ENCODE data around the gene GRM8. TPM values are rescaled to one million over a fixed set of nuclear protein-coding genes. Genes with fewer than 3 reads are reported as not detected.

Gene GRM8
- total and polyA plus RNA-seq, 10 of the 15 experiments (the other 5 are each of a cell fraction or from before 2014, with no cell fraction given) = 0.33 to 7.1 (median 0.45) TPM; not detected in 2

DNA sequence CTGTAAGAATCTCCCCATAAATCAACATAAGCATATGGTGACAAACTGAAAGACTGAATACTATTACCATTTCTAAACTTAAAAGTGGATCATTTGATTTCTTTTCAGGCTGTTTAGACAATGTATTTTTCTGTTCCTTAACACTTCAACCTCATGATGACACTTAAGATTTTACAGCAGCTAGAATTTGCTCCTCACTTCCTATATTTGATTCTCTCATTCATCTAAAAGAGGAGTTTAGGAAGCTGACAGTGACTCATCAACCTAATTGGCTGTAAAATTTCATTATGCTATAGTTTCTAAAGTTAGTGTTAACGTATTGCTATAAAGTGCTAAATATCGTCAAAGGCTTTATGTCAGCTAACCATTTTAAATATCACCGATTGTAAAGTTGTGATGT is 478.7 kb downstream of the GRM8 start (continued):
- TF ChIP-seq IKZF1 (conservative IDR thresholded peaks at IDR 0.05) (0 out of 2 replicates have a peak, but pooled peaks have one; percentile 21), RFX5 (IDR thresholded peaks at IDR 0.05; ENCODE audit: low read depth, low read length) (no peak), RBBP5 (conservative IDR thresholded peaks at IDR 0.05) (no peak), DPF2 (IDR thresholded peaks at IDR 0.05) (0 out of 2 replicates have a peak, but pooled peaks have one; percentile 36), SMAD5 (IDR thresholded peaks at IDR 0.05; ENCODE audit: low read depth) (no peak), HDGF (IDR thresholded peaks at IDR 0.05) (no peak), ZNF274 (IDR thresholded peaks at IDR 0.05; ENCODE audit: insufficient read depth, insufficient read length) (no peak), CHD2 (IDR thresholded peaks at IDR 0.05; ENCODE audit: borderline replicate concordance, low read depth, low read length) (no peak), SIN3A (IDR thresholded peaks at IDR 0.05; ENCODE audit: low read depth, low read length) (no peak), ETV6 (conservative IDR thresholded peaks at IDR 0.05 in 1 of 2, IDR thresholded peaks at IDR 0.05 in 1 of 2; ENCODE audit: borderline replicate concordance in 1 of 2, low read depth in 1 of 2) (no peak), SMARCA5 (IDR thresholded peaks at IDR 0.05) (no peak), SP1 (IDR thresholded peaks at IDR 0.05; ENCODE audit: low read depth, low read length) (no peak), BCLAF1 (IDR thresholded peaks at IDR 0.05) (no peak), EED (IDR thresholded peaks at IDR 0.05; ENCODE audit: low read depth) (no peak), HDAC2 (IDR thresholded peaks at IDR 0.05) (no peak), TCF7 (IDR thresholded peaks at IDR 0.05; ENCODE audit: borderline replicate concordance) (no peak), FOXK2 (IDR thresholded peaks at IDR 0.05) (no peak), SKIL (IDR thresholded peaks at IDR 0.05; ENCODE audit: low read depth, poor library complexity, severe bottlenecking) (no peak), POLR2AphosphoS2 (IDR thresholded peaks at IDR 0.05; ENCODE audit: low read depth, low read length) (no peak), ASH2L (IDR thresholded peaks at IDR 0.05; ENCODE audit: borderline replicate concordance, low read depth) (no peak), MTA2 (IDR thresholded peaks at IDR 0.05; ENCODE audit: low read depth) (peak; percentile 80; the same call in 1 of the 2 replicates)
- TF ChIP-seq, protein P1, sequence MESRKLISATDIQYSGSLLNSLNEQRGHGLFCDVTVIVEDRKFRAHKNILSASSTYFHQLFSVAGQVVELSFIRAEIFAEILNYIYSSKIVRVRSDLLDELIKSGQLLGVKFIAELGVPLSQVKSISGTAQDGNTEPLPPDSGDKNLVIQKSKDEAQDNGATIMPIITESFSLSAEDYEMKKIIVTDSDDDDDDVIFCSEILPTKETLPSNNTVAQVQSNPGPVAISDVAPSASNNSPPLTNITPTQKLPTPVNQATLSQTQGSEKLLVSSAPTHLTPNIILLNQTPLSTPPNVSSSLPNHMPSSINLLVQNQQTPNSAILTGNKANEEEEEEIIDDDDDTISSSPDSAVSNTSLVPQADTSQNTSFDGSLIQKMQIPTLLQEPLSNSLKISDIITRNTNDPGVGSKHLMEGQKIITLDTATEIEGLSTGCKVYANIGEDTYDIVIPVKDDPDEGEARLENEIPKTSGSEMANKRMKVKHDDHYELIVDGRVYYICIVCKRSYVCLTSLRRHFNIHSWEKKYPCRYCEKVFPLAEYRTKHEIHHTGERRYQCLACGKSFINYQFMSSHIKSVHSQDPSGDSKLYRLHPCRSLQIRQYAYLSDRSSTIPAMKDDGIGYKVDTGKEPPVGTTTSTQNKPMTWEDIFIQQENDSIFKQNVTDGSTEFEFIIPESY (IDR thresholded peaks at IDR 0.05) = no peak
- TF ChIP-seq, protein P2, sequence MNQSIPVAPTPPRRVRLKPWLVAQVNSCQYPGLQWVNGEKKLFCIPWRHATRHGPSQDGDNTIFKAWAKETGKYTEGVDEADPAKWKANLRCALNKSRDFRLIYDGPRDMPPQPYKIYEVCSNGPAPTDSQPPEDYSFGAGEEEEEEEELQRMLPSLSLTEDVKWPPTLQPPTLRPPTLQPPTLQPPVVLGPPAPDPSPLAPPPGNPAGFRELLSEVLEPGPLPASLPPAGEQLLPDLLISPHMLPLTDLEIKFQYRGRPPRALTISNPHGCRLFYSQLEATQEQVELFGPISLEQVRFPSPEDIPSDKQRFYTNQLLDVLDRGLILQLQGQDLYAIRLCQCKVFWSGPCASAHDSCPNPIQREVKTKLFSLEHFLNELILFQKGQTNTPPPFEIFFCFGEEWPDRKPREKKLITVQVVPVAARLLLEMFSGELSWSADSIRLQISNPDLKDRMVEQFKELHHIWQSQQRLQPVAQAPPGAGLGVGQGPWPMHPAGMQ (IDR thresholded peaks at IDR 0.05; ENCODE audit: borderline replicate concordance) = no peak
- TF ChIP-seq, protein P3, sequence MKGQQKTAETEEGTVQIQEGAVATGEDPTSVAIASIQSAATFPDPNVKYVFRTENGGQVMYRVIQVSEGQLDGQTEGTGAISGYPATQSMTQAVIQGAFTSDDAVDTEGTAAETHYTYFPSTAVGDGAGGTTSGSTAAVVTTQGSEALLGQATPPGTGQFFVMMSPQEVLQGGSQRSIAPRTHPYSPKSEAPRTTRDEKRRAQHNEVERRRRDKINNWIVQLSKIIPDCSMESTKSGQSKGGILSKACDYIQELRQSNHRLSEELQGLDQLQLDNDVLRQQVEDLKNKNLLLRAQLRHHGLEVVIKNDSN (IDR thresholded peaks at IDR 0.05; ENCODE audit: borderline replicate concordance, extremely low read length, insufficient read depth, low read depth, low read length) = no peak

All from GM12878 (cell line).